WERI-Rb-1 (cell line): ENCODE results near the gene GABRG2.

Experiments used
- DNase-seq: peaks from one replicate; pipeline ENCODE4 v3.0.0-alpha.2; 2020
- H3K27ac ChIP-seq: fragments of 250-450 bp; sonication (Bioruptor Pico); 2 replicates; pipeline ENCODE4 v1.5.1; 2020; ENCODE audit warnings: mild to moderate bottlenecking, moderate library complexity
- H3K27me3 ChIP-seq: fragments of 250-450 bp; sonication (Bioruptor Pico); 2 replicates; pipeline ENCODE4 v1.5.1; 2021; ENCODE audit warnings: mild to moderate bottlenecking, low read depth, moderate library complexity; ENCODE audit not compliant: insufficient read depth, severe bottlenecking
- H3K36me3 ChIP-seq: fragments of 250-450 bp; sonication (Bioruptor Pico); 2 replicates; pipeline ENCODE4 v1.5.1; 2020; ENCODE audit warnings: mild to moderate bottlenecking, moderate library complexity
- H3K4me3 ChIP-seq: 2 replicates; pipeline ENCODE4 v1.5.1; 2011; ENCODE audit warnings: low read depth, mild to moderate bottlenecking, control low read depth, low read length
- H3K9me3 ChIP-seq: fragments of 250-450 bp; sonication (Bioruptor Pico); 2 replicates; pipeline ENCODE4 v1.5.1; 2021; ENCODE audit warnings: mild to moderate bottlenecking, moderate library complexity; ENCODE audit not compliant: severe bottlenecking
- CTCF ChIP-seq: IDR thresholded peaks from 2 replicates; pipeline ENCODE4 v1.5.1; 2011; ENCODE audit warnings: low read depth, mild to moderate bottlenecking, control low read depth, inconsistent platforms, low read length

Gene GABRG2

GRCh38 chr5:162067162-162067561 is 411 bp upstream of the GABRG2 start:
- H3K27ac ChIP-seq, result no peak overlapping the region
- H3K4me3 ChIP-seq, result no peak overlapping the region
- H3K36me3 ChIP-seq, result no peaks in the 10 kb centered on the region
- H3K27me3 ChIP-seq, result no peaks in the 10 kb centered on the region
- no peak for TF ChIP-seq CTCF
- DNase-seq, result no peak
- no peaks in the 10 kb centered on the region for H3K9me3 ChIP-seq

- Histone ChIP-seq H3K9me3 (no peaks in the 10 kb centered on the region), H3K36me3 (no peaks in the 10 kb centered on the region), H3K27me3 (no peaks in the 10 kb centered on the region), H3K27ac (no peak overlapping the region), H3K4me3 (no peak overlapping the region)
- DNase-seq, result no peak
- no peak for TF ChIP-seq CTCF
Observed at GRCh38 chr5:162068412-162068811, 839 bp downstream of the GABRG2 start.

- no peaks in the 10 kb centered on the region for H3K9me3 ChIP-seq
- H3K27ac ChIP-seq, result no peak overlapping the region
- no peak for TF ChIP-seq CTCF
- H3K4me3 ChIP-seq, result no peak overlapping the region
- H3K36me3 ChIP-seq, result no peaks in the 10 kb centered on the region
- no peaks in the 10 kb centered on the region for H3K27me3 ChIP-seq
- no peak for DNase-seq
Observed at GRCh38 chr5:162068936-162069335, 1.4 kb downstream of the GABRG2 start.

- no peak for DNase-seq
- H3K27ac ChIP-seq, result no peak overlapping the region
- H3K9me3 ChIP-seq, result no peaks in the 10 kb centered on the region
- no peaks in the 10 kb centered on the region for H3K36me3 ChIP-seq
- no peak for TF ChIP-seq CTCF
- no peaks in the 10 kb centered on the region for H3K27me3 ChIP-seq
- no peak overlapping the region for H3K4me3 ChIP-seq
Observed at GRCh38 chr5:162078805-162079204, 11.2 kb downstream of the GABRG2 start.

GRCh38 chr5:162091336-162091735 is 23.8 kb downstream of the GABRG2 start:
- no peaks in the 10 kb centered on the region for H3K27me3 ChIP-seq
- H3K27ac ChIP-seq, result no peak overlapping the region
- no peak for DNase-seq
- no peaks in the 10 kb centered on the region for H3K36me3 ChIP-seq
- no peaks in the 10 kb centered on the region for H3K9me3 ChIP-seq
- no peak overlapping the region for H3K4me3 ChIP-seq
- no peak for TF ChIP-seq CTCF

GRCh38 chr5:162096448-162096847 is 28.9 kb downstream of the GABRG2 start:
- TF ChIP-seq CTCF, result peak; percentile 16; the same call in 1 of the 2 replicates
- Histone ChIP-seq H3K9me3 (no peaks in the 10 kb centered on the region), H3K27me3 (no peaks in the 10 kb centered on the region), H3K27ac (no peak overlapping the region), H3K36me3 (no peaks in the 10 kb centered on the region), H3K4me3 (no peak overlapping the region)
- DNase-seq, result no peak
